ENCODE results near the gene TPK1.
"Not testable (repeated sequence)": the region's sequence is repeated elsewhere in the genome, so short reads cannot be mapped to it uniquely, and the experiment has no call there.

Gene TPK1

DNA sequence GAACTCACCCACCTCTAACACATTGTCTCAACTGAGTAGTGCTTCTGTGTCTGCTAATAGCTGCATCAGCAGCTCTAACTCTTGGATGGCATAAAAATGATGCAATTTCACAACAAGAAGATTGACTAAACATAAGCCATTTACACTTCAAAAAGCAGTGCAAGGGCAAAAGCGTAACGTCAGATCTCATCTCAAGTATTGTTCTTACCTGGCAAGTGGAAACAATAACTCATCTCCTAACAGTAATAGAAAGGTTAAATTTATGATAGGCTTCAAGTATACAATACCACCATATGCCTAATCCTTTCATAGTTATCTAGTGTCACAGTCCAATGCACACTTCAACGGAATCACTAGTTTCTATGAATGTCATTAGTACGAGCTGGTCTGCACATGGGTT is 14.8 kb downstream of the TPK1 start:
- DNase-seq = peak; percentile 33

DNA sequence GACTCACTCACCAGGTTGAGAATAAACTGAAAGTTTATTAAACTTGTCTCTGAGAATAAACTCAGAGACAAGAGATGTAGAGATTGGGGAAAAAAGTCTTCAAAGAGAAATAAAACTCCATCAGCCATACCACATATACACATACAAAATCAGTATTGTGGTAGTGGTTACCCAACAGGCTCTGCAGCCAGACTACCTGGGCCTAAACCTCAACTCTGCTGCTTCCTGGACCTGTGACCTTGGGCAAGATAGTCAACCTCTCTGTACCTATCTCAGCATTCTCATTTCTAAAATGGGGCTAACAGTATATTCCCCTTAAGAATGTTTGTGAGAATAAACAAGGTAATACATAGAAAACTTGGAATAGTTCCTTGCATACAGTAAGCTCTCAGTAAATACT is 15.3 kb downstream of the TPK1 start:
- DNase-seq = no peak

DNA sequence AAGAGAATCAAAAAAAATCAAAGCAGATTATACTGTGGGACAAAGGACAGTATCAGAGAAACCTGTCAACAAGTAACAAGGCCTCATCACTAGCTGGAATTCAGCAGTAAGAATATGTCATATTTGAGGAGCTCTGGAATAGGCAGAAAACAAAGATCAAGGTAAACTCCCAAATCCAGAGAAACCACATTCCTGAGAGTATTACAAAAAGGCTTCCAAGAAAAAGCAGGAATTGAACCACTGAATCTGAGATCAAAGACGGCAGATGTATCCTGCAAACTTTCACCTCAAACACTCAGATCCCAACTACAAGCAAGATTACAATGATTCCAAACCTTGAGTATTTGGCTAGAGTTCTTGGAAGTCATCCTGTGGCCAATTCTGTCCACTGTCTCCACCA is 16.3 kb downstream of the TPK1 start:
- no peak for DNase-seq

DNA sequence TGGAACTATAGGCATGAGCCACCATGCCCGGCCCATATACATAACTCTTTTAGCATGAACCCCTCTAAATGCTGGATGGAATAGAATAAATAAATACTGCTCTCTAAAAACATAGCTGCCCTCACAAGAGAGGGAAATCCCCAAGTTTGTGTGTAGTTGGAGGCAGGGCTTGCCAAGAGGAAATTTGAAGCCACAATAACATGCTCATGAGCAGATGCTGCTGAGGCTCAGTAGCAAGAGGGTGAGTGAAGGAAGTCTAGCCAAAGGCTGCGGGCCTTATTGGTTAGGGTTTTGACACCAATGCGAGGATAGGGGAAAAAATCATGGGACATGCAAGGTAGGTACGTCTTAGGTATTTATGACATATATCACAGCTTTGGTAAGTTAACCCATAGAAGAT is 17.3 kb downstream of the TPK1 start:
- peak; percentile 25 for DNase-seq

DNA sequence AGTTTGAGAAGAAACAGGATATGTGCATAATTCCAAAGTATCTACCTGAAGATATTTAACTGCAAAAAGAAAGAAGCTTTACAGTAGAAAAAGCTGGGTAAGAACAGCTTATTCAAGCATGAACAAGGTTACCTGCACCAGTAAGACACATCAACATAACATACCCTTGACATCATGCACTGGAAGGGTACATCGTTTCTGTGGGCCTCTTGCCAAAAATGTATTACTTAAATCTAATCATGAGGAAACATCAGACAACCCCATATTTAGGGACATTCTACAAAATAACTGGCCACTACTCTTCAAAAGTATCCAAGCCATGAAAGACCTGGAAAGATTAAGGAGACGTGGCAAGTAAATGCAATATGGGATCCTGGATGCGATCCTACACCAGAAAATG is 18.9 kb downstream of the TPK1 start:
- DNase-seq = no peak

DNA sequence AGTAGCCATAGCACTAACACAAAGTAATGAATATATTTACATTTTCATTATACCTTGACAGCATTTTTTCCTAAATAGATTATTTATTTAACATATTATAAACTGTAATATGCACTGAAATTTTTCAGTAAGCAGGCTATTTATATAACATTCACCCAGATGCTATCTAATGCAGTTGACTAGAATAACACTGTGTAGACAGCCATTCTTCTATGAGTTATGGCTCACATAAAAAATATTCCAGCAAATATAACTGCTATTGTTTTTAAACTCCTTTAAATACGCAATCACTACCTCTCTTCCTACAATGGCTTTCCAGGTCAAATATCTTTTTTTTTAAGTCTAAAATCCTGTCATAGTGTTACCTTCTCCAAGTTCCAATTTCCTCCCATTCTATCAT is 21.6 kb downstream of the TPK1 start:
- no peak for DNase-seq

DNA sequence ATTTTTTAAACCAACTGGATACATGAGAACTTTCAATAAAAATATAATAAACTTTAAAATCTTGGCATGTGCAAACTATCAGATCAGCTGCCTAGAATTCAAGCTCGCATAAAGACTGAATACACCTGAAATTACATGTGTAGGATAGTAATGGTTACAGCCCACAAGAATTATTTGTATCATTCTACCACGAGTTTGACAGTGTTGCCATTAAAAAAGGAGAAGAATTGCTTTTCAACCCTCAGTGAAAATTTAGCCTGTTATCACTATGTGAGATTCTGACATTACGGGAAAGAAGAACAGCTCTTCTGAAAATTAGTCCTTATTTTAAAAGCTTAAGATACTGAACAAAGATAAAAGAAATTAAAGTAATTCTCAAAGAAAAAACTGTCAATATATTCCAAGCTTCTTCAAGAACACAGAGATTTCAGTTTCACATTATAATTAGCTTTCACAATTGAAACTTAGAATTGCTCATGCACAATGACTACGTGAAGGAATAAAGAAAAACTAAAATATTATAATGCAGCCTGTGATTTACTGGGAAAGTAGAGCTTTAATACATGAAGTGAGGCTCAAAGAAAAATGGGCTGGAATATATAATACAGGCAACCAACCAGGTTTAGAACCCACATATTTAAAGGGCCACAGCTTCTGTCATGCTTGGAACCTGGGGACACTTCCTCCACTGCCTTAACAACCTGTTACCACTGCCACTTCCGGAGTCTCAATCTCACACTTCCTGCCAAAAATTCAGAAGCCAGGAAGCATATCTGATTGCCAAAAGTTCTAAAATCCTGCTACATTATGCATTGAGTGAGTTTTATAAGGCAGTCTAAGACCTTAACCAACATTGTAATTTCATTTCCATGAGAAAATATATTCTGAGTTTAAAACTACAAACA is 23.2 kb downstream of the TPK1 start:
- DNase-seq = no peak

DNA sequence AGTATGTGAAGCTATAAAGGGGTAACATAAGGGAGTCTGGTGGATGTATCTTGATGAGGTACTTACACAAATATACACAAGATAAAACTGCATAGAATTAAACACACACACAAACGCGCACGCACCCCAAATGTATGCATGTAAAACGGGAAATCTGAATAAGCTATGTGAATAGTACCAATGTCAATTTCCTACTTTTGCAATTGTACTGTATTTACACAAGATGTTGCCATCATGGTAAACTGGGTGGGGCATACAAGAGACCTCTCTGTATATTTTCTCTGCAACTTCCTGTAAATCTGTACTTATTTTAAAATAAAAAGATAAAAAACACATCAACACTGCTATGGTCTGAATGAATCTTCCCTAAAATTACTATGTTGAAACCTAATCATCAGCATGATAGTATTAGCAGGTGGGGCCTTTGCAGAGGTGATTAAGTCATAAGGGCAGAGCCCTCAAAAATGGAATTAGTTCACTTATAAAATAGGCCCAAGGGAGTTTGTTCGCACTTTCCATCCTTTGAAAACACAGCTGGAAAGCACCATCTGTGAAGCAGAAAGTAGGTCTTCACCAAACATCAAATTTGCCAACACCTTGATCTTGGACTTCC is 30.1 kb downstream of the TPK1 start:
- no peak for DNase-seq

DNA sequence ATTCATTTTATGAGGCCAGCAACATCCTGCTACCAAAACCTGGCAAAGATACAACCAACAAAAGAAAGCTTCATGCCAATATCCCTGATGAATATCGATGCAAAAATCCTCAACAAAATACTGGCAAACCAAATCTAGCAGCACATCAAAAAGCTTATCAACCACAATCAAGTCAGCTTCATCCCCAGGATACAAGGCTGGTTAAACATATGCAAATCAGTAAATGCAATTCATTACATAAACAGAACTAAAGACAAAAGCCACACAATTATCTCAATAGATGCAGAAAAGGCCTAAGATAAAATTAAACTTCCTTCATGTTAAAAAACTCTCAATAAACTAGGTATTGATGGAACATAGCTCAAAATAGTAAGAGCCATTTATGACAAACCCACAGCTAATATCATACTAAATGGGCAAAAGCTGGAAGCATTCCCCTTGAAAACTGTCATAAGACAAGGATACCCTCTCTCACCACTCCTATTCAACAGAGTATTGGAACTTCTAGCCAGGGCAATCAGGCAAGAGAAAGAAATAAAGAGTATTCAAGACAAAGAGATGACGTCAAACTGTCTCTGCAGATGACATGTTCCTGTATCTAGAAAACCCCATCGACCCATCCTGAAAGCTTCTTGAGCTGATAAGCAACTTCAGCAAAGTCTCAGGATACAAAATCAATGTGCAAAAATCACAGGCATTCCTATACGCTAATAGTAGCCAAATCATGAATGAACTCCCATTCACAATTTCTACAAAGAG is 35.0 kb downstream of the TPK1 start:
- DNase-seq = not testable (repeated sequence)

DNA sequence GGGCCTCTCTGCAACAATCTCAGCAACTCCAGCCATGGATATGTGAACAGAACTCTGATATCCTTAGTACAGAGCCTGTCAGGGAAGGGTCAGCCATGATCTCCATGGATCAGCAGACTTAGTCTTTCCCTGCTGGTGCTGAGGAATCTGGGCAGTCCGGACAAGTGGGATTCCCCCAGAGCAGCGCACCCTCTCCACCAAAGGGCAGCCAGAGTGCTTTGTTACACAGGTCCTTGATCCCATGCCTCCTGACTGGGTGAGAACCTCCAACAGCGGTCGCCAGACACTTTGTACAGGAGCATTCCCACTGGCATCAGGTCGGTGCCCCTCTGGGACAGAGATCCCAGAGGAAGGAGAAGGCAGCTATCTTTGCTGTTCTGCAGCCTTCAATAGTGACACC is 38.9 kb downstream of the TPK1 start:
- DNase-seq = no peak

DNA sequence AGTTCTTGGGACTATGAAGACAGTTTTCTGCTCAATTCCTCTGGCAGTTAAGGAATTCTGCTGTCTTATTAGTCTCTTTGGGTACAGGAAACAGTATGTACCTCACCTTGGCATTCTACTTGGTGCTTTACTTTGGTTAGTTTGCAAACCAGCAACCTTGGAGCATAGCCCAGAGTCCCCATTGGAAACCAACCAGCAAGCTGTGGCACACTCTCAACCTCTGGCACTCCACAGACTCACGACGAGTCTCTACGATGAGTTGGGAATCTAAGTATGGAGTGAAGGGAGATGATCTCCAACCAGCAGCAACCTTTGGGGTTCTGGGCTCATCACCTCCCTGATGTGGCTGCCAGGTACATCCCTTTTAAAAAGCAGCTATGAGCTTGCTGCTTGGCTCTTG is 43.8 kb downstream of the TPK1 start:
- DNase-seq = no peak

DNA sequence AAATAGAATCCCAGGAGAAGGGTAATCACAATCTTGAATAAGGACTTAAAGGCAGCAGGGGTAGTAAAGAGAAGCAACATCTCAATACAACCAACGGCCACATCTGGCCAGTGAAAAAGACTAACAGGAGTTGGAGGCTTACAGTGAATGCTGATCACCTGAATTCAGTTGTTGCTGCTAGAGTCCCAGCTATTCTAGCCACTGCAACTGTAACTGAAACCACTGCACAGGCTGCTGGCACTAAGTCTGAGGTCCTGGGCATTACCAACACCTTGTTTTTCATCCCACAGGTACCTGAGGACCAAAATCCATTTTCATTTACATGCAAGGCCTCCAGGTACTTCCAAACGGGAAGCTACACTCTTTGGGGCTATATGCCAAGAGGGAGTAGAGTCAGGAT is 44.4 kb downstream of the TPK1 start:
- DNase-seq = no peak

DNA sequence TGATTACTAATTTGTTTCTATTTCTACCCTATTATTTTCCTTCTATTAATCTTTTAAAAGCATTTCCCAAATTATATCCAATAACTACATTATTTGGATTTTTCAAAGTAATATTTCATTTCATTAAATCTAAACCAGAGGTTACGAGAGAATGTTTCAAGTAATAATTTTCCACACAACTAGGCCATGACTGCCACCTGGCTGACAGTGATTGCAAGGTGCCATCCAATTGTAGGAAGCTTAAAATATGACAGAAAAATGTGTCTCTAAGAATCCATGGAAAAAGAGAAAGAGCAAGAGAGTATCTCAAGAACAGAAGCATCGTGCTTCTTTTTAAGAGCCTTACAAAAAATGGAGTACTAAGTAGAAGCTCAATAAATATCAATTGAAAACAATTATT is 48.7 kb downstream of the TPK1 start:
- no peak for DNase-seq

DNA sequence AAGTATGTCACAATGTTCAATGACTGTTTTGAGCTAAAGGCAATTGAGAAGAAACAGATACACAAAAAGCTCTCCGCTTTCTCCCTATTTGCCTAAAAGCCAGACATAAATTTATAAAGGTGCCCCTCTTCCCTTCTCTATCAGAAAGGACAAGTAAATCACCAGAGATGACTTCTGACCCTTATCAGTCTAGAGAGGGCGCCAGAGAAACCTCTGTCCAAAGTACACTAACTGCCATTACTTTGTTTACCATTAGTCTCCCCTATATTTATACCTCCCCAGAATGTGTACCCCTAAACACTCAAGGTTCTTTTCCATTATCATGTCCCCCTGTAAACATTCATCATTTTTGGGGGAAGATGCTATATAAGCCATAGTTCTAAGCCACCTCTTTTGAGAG is 49.3 kb downstream of the TPK1 start:
- DNase-seq = no peak

DNA sequence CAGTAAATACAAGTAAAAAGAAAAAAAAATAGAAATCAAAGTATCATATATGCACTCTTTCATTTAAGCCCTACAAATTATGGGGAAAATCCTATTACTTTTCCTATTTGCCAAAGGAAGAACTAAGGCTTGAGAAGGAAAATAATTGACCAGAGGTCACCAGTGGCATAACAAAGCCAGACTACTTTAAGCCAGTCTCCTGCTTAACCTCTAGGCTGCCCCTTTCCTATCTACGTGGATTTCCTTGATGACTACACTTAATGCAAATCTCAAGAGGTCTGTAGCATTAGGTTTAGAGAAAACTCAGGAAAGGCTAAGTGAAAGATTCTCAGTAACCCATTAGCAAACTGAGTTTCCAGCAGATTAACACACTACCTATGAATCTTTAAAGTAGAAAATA is 49.8 kb downstream of the TPK1 start:
- DNase-seq = no peak

DNA sequence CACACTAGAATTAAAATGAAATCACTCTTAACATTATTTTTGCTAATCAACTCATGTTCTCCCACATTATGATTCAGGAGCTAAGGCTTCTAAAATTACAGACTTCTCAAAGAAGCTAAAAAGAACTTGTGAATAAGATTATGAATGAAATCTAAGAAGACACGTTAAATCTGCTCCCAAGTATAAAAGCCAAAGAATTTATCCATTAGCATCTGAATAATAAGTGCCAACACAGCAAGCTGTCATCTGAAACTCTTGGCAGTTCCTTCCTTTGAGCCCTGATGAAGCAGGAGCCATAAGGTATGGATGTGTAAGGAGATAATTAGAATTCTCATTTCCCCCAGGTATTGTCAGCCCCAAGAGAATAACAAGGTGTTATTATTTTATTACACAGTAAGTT is 50.3 kb downstream of the TPK1 start:
- peak; percentile 38 for DNase-seq

DNA sequence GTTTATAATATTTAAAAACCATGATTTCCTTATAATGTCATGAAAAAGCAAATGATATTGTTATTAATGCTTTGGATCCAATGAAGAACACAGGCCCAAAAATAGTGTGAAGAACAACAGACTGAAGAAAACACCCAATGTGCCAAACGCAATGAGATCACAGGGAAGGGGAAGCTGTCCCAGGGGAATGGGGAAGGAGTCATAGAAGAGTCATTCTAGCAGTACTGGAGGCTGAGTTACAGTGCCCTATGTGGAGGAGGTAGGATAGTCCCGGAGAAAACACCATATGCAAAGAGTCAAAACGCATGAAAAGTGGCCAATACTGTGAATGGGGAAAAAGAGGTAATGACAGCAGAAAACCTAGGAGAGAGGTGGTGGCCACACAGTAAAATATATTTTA is 50.9 kb downstream of the TPK1 start:
- DNase-seq = peak; percentile 39

DNA sequence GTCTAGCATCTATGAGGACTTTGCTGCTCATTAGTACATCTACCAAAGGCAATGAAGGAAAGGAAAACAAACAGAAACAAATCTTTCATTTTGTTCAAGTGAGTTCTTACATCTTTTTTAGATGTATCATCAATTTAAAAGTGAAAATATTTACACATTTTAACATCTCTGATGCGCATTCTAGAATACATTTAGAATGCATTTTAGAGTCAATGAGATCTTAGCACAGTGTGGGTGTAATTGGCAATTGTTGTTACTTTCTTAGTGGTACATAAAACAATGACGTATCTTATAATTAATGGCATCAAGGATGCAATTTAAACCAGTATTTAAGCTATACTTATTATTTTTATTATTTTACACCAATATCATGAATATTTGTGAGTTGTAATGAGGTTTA is 51.4 kb downstream of the TPK1 start:
- DNase-seq = no peak

DNA sequence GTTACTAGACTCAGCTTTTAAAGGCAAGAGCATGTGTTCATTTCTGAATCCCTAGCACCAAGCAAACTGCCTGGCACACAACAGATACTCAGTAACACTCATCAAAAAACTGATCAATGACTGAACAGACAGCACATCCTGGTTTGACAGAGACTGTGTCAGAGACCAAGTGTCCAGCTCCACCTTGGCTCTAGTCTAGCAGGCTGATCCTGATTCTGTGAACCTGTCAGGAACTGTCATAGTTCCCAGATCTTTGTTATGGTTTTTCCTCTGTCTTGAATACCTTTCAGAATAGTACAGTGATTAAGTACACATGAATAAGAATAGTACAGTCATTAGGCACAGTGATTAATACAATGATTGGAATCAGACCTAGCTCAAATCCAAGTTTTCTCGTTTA is 53.0 kb downstream of the TPK1 start:
- DNase-seq = no peak

DNA sequence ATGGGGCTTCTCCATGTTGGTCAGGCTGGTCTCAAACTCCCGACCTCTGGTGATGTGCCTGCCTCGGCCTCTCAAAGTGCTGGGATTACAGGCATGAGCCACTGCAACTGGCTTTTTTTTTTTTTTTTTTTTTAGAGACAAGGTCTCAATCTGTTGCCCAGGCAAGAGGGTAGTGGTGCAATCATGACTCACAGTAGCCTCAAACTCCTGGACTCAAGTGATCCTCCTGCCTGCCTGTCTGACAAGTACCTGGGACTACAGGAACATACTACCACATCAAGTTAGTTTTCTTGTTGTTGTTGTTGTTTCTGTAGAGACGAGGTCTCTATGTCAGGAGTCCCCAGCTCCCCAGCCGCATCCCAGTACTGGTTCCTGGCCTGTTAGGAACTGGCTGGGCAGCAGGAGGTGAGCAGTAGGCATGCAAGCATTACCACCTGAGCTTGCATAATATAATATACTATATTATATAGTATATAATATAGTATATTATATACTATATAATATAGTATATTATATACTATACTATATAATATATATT is 55.7 kb downstream of the TPK1 start:
- DNase-seq = no peak

DNA sequence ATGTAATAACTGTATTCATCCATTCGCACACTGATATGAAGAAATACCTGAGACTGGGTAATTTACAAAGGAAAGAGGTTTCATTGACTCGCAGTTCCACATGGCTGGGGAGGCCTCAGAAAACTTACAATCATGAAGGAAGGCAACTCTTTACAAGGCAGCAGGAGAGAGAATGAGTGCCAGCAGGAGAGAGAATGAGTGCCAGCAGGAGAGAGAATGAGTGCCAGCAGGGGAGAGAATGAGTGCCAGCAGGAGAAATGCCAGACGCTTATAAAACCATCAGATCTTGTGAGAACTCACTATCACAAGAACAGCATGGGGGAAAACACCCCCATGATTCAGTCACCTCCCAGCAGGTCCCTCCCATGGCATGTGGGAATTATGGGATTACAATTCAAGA is 58.0 kb downstream of the TPK1 start:
- not testable (repeated sequence) for DNase-seq

DNA sequence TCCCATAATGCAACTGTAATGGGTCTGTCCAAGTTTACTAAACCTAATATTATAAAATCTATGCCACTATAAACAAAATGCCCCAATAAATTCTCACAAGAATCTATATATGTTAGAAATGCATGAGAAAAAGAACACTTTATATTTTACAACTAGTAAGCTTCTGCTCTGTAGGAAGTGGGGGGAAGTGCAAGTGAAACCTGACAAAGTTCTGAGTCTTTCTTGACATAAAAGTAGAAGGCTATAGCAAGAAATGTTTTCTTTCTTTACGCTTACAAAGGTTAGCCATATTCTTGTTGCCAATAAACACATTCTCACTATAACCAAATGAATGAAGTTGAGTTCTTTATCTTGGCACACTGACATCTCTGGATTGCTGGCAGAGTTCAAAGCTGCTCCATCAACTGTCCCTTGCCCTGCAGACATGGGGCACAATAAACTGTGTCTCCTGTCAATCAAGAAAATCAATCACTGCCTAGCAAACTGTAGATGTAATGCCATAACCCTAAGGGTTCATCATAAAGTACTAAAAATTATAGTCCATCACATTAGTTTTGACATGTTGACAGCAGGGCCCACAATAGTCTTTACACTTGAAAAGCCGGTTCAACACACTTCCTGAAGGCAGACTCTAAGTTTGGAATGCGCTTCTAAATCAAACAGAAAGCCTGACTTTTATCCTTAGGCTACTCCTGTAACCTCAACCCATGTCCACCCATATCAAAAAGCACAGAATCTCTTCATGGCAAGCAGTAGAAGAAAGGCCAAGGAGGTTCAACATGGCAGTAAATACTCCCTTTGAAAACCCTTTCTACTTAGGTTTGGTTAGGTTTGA is 58.6 kb downstream of the TPK1 start:
- no peak for DNase-seq

DNA sequence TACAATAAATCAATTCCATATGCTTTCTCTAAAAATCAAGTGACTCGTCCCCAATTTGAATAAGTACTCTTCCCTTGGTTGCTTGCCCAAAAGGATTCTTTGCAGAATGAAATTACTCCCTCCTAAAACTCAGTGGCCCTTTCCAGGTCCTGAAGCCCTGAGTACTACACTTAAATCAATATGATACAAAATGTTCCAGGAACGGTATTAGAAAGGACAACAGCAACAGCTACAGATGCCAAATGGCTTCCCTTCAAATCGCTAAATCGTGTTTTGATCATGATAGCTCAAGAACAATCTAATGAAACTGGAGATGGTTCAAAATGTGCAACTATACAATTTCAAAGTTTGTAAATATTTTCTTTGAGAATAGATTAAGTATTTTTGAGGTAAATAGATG is 59.4 kb downstream of the TPK1 start:
- DNase-seq = no peak
